HG03159 (cell line): ENCODE measurements around the gene ESPNL.
"Not testable (repeated sequence)": the region's sequence is repeated elsewhere in the genome, so short reads cannot be mapped to it uniquely, and the experiment has no call there.

Experiments used
- ATAC-seq: cut with Tn5 transposase; IDR thresholded peaks from one replicate; pipeline ENCODE4 v1.9.1; 2021; ENCODE audit warnings: mild to moderate bottlenecking, moderate library complexity; ENCODE audit not compliant: unreplicated experiment

The ESPNL gene, protein sequence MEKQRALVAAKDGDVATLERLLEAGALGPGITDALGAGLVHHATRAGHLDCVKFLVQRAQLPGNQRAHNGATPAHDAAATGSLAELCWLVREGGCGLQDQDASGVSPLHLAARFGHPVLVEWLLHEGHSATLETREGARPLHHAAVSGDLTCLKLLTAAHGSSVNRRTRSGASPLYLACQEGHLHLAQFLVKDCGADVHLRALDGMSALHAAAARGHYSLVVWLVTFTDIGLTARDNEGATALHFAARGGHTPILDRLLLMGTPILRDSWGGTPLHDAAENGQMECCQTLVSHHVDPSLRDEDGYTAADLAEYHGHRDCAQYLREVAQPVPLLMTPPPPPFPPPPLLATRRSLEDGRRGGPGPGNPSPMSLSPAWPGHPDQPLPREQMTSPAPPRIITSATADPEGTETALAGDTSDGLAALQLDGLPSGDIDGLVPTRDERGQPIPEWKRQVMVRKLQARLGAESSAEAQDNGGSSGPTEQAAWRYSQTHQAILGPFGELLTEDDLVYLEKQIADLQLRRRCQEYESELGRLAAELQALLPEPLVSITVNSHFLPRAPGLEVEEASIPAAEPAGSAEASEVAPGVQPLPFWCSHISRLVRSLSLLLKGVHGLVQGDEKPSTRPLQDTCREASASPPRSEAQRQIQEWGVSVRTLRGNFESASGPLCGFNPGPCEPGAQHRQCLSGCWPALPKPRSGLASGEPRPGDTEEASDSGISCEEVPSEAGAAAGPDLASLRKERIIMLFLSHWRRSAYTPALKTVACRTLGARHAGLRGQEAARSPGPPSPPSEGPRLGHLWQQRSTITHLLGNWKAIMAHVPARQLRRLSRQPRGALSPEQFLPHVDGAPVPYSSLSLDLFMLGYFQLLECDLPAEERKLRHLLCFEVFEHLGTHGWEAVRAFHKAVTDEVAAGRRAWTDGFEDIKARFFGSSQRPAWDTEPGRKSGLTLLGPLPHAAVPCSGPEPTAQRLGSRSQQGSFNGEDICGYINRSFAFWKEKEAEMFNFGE

DNA sequence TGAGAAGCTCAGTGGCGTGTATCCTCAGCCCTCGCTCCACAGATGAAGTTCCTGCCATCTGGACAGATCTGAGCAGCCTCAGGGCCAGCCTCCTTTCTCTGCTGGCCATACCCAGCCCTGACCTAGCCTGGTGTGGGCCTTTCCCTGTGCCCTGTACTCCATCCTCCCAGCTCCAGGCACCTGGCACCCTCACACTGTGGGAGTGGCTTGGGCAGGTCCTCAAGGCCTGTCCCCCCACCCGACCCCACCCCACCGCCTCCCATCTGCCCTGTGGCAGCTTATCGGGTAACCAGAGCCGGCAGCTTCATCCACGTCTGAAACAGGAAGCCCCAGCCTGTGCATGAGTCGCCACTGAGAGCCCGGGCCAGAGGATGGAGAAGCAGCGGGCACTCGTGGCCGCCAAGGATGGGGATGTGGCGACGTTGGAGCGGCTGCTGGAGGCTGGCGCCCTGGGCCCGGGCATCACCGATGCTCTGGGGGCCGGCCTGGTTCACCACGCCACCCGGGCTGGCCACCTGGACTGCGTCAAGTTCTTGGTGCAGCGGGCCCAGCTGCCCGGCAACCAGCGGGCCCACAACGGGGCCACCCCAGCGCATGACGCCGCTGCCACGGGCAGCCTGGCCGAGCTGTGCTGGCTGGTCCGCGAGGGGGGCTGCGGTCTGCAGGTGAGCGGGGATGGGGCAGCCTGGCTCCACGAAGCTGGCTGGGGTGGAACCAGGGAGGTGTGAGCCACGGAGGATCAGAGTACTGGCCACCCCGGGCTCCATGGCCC is at the start of gene ESPNL:
ESPNL (plus strand) TSS at position 292 of the 772 bp plus-strand sequence; CDS start at position 372, 80 bp downstream.
- ATAC-seq = no peak

DNA sequence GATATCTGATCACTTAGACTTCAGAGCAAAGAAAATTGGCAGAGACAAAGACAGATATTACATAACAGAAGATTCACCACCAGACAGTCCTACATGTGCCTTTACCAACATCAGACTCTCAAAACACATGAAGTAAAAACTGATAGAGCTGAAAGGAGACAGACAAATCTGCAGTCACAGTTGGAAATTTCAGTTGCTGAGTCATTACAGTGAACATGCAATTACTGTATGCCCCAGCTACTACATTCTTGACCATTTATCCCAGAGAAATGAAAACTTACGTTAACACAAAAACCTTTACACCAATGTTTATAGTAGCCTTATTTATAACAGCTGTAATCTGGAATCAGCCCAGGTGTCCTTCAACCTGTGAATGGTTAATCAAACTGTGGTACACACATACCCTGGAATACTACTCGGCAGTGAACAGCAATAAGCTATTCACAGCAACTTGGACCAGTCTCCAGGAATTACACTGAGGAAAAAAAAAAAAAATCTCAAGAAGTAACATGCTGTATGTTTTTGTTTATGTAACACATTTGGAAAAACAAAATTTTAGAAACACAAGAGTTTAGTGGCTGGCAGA is 46.9 kb upstream of the ESPNL start:
- ATAC-seq = no peak

DNA sequence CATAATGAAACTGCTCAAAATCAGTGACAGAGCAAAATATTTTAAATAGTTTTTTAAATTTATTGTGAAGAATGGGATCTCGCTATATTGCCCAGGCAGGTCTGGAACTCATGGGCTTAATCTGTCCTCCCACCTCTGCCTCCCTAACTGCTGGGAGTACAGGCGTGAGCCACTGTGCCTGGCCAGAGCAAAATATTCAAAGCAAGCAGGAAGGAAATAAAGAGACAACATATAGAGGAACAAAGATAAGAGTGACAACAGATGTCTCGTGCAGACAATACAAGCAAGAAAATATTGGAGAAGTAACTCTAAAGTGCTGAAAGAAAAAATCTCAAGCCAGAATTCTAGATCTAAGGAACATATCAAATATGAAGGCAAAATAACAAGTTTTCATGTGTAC is 44.3 kb upstream of the ESPNL start:
- ATAC-seq = no peak

DNA sequence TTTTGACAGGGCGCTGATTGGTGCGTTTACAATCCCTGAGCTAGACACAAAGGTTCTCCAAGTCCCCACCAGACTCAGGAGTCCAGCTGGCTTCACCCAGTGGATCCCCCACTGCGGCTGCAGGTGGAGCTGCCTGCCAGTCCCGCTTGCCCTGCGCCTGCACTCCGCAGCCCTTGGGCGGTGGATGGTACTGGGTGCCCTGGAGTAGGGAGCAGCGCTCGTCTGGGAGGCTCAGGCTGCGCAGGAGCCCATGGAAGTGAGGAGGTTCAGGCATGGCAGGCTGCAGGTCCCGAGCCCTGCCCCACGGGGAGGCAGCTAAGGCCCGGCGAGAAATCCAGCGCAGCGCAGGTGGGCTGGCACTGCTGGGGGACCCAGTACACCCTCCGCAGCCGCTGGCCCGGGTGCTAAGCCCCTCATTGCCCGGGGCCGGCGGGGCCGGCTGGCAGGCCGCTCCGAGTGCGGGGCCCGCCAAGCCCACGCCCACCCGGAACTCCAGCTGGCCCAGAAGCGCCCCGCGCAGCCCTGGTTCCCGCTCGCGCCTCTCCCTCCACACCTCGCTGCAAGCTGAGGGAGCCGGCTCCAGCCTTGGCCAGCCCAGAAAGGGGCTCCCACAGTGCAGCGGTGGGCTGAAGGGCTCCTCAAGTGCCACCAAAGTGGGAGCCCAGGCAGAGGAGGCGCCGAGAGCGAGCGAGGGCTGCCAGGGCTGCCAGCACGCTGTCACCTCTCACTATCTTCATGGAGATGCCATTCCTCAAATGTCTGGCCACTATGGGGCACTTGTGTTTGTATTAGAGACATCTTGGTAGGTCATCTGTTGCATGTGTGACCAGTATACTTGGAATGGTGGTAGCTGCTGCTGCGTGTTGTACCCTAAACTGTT is 42.2 kb upstream of the ESPNL start:
- ATAC-seq = not testable (repeated sequence)

DNA sequence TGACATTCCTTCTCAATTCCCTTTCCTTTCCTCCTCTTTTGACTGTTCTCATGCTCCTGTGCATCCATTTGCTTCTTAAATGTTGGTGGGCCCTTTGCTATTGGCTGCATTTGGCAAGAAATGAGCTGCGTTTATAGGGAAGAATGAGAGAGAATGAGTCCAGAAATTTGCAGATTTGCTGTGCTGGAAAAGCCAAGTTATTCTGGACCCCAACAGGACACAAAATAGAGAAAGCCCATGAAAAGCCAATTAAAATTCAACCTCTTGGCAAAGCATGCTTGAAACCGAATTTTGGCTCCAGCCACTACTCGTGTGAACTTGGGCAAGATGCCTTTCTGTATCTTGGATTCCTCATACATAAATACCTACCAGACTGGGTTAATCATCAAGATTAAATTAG is 40.6 kb upstream of the ESPNL start:
- ATAC-seq = no peak

DNA sequence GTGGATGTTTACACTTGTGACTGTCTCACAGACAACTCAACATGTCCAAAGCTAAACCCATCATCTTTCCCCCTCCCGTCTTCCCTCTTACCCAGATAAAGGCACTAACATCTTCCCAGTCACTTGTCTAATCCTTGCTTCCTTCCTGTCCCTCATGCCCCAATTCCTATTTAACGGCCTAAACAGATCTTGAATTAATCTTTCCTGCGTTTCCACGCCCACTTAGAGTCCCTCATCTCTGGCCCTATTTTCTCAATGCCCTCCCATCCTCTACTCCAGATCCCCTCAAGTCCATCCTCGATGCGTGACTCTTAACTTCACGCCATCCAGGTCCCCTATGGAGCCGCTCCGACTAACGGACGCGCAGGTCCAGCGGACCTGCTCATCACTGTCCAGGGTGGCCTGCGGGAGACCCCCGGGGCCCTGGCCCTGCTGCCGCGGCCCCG is 40.0 kb upstream of the ESPNL start:
- no peak for ATAC-seq

DNA sequence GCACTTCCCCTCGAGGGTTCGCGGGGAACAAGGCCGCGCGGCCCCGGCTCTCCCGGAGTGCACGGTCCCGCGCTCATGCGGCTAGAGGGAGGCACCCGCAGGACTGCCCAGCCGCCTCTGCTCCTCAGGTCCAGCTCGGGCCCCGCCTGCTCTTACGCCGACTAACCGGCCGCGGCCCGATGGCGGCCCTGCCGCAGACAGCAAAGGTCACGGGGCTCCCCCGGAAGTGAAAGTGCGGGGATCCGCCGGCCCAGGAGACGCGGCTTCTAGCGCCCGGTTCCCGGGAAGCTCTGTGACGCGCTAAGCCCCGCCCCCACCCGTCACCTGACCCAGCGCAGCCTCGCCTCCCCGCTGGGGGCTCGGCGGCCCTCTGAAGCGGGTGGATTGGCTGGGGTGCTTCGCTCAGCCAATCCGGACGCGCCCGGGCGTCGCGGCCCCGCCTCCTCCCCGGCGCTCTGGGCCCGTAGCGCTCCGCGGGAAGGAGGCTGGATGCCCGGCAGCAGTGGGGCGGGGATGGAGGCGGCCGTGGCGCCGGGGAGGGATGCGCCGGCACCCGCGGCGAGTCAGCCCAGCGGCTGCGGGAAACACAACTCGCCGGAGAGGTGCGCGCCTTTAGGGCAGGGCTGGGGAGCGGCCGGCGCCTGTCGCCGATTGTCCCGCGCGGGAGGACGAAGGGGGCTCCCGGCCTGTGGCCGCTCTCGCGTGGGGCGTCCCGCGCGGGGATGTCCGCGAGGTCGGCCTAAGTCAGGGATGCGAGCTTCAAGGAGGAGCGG is 39.4 kb upstream of the ESPNL start, which contains the start of gene SCLY:
SCLY (plus strand) TSS at position 460 of the 773 bp plus-strand sequence; CDS start at position 514, 54 bp downstream.
- peak; percentile 96 for ATAC-seq

DNA sequence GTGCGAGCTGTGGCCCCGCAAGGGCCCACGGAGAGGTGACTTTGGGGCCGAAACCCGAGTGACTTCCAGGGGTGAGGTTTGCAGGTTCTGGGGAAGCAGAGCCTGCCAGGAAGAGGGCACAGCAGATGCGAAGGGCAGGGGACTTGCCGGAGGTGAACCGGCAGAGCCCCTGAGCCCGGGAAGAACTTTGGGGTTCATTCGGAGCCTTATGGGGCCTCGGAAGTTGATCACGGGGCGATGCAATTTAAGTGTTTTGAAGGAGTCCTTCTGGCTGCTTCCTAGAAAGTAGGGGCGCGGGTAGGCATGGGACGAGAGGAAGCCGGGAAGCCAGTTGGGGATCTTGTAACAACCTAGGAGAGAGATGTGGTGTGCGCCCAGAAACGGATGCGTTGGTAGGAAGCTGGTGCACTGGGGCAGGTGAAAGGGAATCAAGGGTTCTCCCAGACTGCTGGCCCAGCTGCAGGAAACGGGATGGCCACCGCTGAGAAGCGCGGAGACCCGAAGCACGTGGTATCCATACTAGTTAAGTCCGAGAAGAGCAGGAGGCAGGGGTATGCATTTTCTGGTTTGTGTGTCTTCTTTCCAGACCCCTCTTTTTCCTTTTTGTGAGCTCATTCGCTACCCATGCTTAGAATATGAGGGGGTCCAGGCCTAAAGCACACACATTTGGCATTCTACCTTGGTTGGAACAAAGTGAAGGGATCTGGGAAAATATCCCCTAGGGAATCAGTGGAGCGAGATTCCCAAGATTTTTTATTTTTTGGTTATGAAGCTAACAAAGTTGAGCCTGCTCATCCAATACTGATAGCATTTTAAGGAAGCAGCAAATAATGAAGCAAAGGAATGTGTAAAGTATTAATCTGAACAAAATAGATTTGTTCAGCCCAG is 38.6 kb upstream of the ESPNL start:
- ATAC-seq = peak; percentile 25

DNA sequence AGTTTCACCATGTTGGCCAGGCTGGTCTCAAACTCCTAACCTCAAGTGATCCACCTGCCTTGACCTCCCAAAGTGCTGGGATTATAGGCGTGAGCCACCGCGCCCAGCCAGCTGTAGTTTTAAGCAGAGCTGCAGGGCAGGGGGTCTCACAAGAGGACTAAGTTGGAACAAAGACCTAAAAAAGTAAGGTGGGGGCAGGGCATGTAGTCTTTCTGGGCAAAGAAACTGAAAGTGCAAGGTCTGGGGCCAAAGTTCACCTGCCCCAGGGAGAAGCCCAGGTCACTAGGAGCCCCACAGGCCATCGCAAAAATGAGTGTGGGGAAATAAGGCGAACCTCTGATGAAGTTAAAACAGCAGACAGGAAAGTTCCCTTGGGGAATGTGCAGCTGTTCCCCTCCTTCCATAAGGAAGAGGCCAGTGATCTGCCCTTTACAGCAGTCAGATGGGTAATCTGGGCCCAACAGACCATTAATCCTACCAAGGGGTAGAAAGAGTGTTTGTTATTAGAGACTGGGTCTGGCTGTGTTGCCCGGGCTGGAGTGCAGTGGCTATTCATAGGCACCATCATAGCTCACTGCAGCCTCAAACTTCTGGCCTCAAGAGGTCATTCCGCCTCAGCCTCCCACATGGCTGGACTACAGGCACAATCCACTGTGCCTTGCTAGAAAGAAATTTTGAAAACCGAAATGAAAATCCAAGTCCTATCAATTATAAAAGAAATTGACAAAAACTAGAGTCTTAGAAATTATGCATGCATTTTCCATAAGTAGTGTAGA is 36.5 kb upstream of the ESPNL start:
- ATAC-seq = no peak

DNA sequence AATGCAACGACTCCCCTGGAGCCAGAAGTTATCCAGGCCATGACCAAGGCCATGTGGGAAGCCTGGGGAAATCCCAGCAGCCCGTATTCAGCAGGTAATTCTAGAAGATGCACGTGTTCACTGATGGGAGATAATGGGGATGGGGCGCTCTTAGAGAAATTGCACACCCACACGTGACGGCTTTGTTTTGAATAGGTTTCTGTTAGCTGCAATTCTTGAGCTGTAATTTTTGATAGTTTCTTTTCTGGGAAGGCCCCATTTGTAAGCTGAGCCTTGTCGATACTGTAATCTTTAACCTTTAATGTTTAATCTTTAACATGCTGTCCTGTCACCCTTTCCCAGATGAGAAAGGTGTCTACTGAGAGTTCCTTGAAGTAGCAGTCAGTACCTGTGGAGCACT is 35.8 kb upstream of the ESPNL start:
- no peak for ATAC-seq

DNA sequence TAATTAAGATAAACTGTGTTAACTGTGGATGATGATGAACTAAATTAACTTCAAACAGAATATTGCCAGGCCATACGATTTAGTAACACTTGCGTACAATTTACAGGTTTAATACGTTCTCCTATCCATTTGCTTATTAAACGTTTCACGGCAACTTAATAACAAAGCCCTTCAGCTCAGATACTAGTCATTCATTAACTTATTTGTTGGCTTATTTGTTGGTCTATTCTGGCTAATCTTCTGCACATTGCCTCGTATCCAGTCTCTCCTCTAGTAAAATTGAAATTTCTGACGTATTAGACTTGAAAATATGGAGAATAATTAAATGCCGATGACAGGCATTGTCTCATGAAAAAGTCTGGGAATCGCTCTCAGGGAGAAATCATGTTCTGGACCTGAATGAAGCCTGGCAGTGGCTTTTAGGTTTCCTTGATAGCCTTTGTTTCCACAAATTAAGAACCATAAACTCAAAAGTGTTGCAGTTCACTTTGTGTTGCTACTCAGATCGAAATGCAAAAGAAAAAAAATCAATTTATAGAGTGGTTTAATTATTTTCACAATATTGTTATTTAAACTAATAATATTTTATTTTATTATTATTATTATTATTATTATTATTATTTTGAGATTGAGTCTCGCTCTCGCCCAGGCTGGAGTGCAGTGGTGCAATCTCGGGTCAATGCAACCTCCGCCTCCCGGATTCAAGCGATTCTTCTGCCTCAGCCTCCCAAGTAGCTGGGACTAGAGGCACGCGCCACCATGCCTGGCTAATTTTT is 34.9 kb upstream of the ESPNL start:
- no peak for ATAC-seq

DNA sequence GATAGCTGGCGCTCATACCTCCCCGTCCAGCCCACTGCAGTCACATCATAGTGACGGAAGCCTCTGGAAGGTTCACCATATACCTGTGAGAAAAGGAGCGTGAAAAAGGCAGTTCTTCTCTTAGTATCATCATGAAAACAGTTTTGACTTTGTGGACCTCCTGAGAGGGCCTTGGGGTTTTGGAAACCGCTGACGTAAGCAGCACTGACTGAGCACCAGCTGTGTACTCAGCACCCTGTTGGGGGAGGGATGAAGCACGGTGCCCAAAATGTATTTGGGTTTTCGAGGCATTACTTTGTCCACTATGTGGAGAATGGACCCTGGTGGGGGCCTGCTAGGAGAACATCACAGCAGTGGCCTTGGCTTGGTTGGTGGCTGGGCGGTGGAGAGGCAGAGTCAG is 33.9 kb upstream of the ESPNL start:
- no peak for ATAC-seq

DNA sequence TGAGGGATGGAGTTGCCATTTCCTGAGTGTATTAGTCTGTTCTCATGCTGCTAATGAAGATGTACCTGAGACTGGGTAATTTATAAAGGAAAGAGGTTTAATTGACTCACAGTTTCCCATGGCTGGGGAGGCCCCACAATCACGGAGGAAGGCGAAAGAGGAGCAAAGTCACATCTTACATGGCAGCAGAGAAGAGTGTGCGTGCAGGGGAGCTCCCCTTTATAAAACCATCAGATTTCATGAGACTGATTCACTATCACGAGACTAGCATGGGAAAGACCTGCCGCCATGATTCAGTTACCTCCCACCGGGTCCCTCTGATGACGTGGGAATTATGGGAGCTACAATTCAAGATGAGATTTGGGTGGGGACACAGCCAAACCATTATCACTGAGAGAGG is 33.4 kb upstream of the ESPNL start:
- ATAC-seq = not testable (repeated sequence)

DNA sequence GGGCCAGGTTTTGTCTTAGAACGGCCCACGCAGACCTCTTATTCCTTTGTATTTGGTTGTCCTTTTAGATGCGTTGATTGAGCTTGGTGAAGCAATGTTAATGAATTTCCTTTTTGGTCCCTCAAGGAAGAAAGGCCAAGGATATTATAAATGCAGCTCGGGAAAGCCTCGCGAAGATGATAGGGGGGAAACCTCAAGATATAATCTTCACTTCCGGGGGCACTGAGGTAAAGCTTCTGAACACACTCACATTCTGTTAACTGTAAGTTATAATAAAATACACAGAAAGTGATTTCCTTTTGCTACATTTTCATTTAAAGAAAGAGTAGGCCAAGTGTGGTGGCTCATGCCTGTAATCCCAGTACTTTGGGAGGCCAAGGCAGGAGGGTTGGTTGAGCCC is 32.2 kb upstream of the ESPNL start:
- no peak for ATAC-seq

DNA sequence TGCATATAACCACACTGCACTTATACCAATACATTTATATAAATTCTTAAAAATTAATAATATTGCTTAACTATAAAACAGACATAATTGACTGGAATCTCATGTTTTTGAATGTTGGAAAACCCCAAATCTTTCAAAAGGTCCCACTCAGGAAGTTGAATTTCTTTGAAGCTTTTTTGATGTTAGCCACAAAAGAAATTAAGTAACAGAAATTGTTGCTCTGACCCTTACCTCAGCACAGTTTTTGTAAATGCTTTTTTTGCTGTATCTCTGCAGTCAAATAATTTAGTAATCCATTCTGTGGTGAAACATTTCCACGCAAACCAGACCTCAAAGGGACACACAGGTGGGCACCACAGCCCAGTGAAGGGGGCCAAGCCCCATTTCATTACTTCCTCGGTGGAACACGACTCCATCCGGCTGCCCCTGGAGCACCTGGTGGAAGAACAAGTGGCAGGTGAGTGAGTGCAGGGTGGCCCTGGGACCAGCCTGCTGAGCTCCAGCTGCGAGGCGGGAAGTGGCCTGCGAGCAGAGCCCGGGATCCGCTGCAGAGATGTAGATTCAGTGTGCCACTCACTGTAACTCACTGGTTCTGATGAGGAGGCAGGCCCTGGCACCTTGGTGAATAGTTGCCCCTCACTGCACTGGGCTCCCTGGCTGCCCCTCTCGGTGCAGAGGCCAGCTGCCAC is 31.0 kb upstream of the ESPNL start:
- no peak for ATAC-seq

DNA sequence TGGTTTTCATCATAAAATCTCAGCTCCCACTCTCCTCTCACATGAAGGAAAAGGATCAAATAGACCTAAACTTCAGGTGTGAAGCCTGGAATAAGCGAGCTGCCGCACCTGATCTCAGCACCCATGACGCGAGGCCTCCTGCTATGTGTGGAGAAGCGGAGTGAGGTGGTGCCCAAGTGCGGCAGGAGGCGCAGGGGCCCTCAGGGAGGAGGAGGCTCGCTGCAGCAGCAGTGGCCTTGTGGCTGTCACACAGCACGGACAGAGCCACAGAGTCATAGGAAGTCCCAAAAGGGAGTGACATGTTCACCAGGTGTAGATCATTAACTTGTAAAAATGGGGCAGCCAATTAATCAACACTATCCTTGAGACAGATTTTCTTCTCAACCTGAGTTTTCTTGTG is 30.3 kb upstream of the ESPNL start:
- no peak for ATAC-seq
